CD4-positive, alpha-beta T cell (primary cell): ENCODE data around the gene CEP192. TPM values are rescaled to one million over a fixed set of nuclear protein-coding genes. Genes with fewer than 3 reads are reported as not detected.
"Not testable (repeated sequence)": the region's sequence is repeated elsewhere in the genome, so short reads cannot be mapped to it uniquely, and the experiment has no call there.

ENCODE experiments used
- ATAC-seq: fragments of 200-7000 bp; cut with Tn5 transposase; one replicate; pipeline ENCODE4 v1.10.0; 2022; ENCODE audit warnings: mild to moderate bottlenecking; ENCODE audit not compliant: poor library complexity
- CTCF ChIA-PET: fragments of 350-600 bp; sonication (Branson Sonifier 250); formaldehyde crosslinking; loops from one replicate; lab custom pipeline; 2021; ENCODE audit warnings: antibody characterized with exemption, inconsistent platforms; lab: Charles Lee
- POLR2A ChIA-PET: fragments of 350-600 bp; sonication (Branson Sonifier 250); formaldehyde crosslinking; loops from one replicate; lab custom pipeline; 2021; ENCODE audit warnings: antibody characterized with exemption, inconsistent platforms; lab: Charles Lee
- DNase-seq, 14 experiments: peaks; one replicate each; pipeline ENCODE4 v3.0.0-alpha.2; 2013 to 2020; ENCODE audit warnings: mixed read lengths in 2 of 14
- H3K27ac ChIP-seq, 2 donors: one replicate each; pipeline versions ENCODE4 v1.5.1 to v1.7.0; 2013; ENCODE audit warnings: low read length in 2 of 2, low read depth in 1 of 2, mild to moderate bottlenecking in 1 of 2
- H3K27me3 ChIP-seq, 2 experiments: 1 replicate in 1 of 2; 2 replicates in 1 of 2; pipeline versions ENCODE4 v1.6.1 to v1.7.0; 2013; ENCODE audit warnings: low read length in 2 of 2, control low read depth in 1 of 2, mild to moderate bottlenecking in 1 of 2, moderate library complexity in 1 of 2; ENCODE audit not compliant: insufficient read depth in 2 of 2, control insufficient read depth in 1 of 2
- H3K36me3 ChIP-seq: one replicate; pipeline ENCODE4 v1.6.1; 2013; ENCODE audit warnings: low read length, control low read depth; ENCODE audit not compliant: insufficient read depth
- H3K4me1 ChIP-seq: one replicate; pipeline ENCODE4 v1.6.1; 2013; ENCODE audit warnings: low read length, control low read depth; ENCODE audit not compliant: insufficient read depth
- H3K4me3 ChIP-seq: one replicate; pipeline ENCODE4 v1.5.1; 2013; ENCODE audit warnings: mild to moderate bottlenecking, low read length, moderate library complexity
- H3K9me3 ChIP-seq, 2 experiments: 1 replicate in 1 of 2; 2 replicates in 1 of 2; pipeline versions ENCODE4 v1.6.1 to v1.7.0; 2013; ENCODE audit warnings: low read length in 2 of 2, mild to moderate bottlenecking in 2 of 2, control low read depth in 1 of 2, moderate library complexity in 1 of 2; ENCODE audit not compliant: control insufficient read depth in 1 of 2, insufficient read depth in 1 of 2
- H3K27ac Mint-ChIP-seq: one replicate; pipeline ENCODE4 v1.8.0; 2020; ENCODE audit warnings: mixed read lengths
- H3K27me3 Mint-ChIP-seq: one replicate; pipeline ENCODE4 v1.8.0; 2021; ENCODE audit warnings: mixed read lengths
- H3K36me3 Mint-ChIP-seq: one replicate; pipeline ENCODE4 v1.8.0; 2021; ENCODE audit warnings: low read depth, mixed read lengths
- H3K4me1 Mint-ChIP-seq: one replicate; pipeline ENCODE4 v1.8.0; 2021; ENCODE audit warnings: low read depth, mixed read lengths
- H3K4me3 Mint-ChIP-seq: one replicate; pipeline ENCODE4 v1.8.0; 2020; ENCODE audit warnings: mild to moderate bottlenecking, mixed read lengths
- H3K9me3 Mint-ChIP-seq: one replicate; pipeline ENCODE4 v1.8.0; 2020; ENCODE audit warnings: mixed read lengths
- CTCF ChIP-seq: fragments of 200-600 bp; IDR thresholded peaks from one replicate; pipeline ENCODE4 v1.8.0; 2022; ENCODE audit warnings: antibody characterized with exemption, mild to moderate bottlenecking
- intact Hi-C, 2 experiments: fragments of 100-400 bp; cut with DNase I in 1 of 2; cut with micrococcal nuclease in 1 of 2; formaldehyde crosslinking; loops; one replicate each; pipeline versions ENCODE4 v1.15.1 to v1.9.0; 2023 to 2025; cut with DNase I, micrococcal nuclease
- total RNA-seq, 174 experiments: library from RNA in 2 of 174; stranded (reverse) in 2 of 174; gene quantifications; one replicate each; pipeline ENCODE4 v1.2.3 and lab custom pipeline; 2021 to 2026

Gene CEP192
- total RNA-seq, 2 experiments from 2014 or later: 23.4 to 25.0 TPM

- peaks cover 28% of the 10 kb centered on the region for H3K36me3 ChIP-seq
- Mint-ChIP-seq H3K4me1 (peaks cover 13% of the 10 kb centered on the region), H3K4me3 (no peak overlapping the region), H3K36me3 (peaks cover 10% of the 10 kb centered on the region), H3K9me3 (no peaks in the 10 kb centered on the region), H3K27ac (no peak overlapping the region), H3K27me3 (no peaks in the 10 kb centered on the region)
- H3K27ac ChIP-seq: no peak overlapping the region
- H3K4me1 ChIP-seq: peaks cover 36% of the 10 kb centered on the region
- CTCF ChIA-PET: no interaction called here
- intact Hi-C loops: loop anchor here in 1 of 2 experiments (10.0 kb wide), 1 partner anchor 158 kb away; no protein-coding TSS in a partner anchor
- ATAC-seq (no peak), DNase-seq (no peak)
- no peak overlapping the region for H3K4me3 ChIP-seq
- POLR2A ChIA-PET: no interaction called here
- no peaks in the 10 kb centered on the region for H3K27me3 ChIP-seq
- no peak for TF ChIP-seq CTCF
- no peaks in the 10 kb centered on the region for H3K9me3 ChIP-seq
Measured at GRCh38 chr18:12996661-12997292, 5.6 kb downstream of the CEP192 start.

- H3K27ac Mint-ChIP-seq, H3K27me3 ChIP-seq, H3K4me3 Mint-ChIP-seq, H3K27me3 Mint-ChIP-seq, CTCF ChIA-PET, H3K9me3 ChIP-seq, DNase-seq, H3K4me3 ChIP-seq, H3K9me3 Mint-ChIP-seq, H3K27ac ChIP-seq, H3K36me3 Mint-ChIP-seq, ATAC-seq: not testable (repeated sequence)
- Histone ChIP-seq H3K4me1 (peaks cover 33% of the 10 kb centered on the region), H3K36me3 (peaks cover 34% of the 10 kb centered on the region)
- intact Hi-C loops: loop anchor here in 1 of 2 experiments (10.0 kb wide), 1 partner anchor 157 kb away; no protein-coding TSS in a partner anchor
- POLR2A ChIA-PET: interaction anchor here (1.0 kb wide), 1 partner anchor 34 kb away, joined by 3 read pairs; no protein-coding TSS in a partner anchor
- peaks cover 13% of the 10 kb centered on the region for H3K4me1 Mint-ChIP-seq
Measured at GRCh38 chr18:12997330-12997729, 6.2 kb downstream of the CEP192 start.

DNA sequence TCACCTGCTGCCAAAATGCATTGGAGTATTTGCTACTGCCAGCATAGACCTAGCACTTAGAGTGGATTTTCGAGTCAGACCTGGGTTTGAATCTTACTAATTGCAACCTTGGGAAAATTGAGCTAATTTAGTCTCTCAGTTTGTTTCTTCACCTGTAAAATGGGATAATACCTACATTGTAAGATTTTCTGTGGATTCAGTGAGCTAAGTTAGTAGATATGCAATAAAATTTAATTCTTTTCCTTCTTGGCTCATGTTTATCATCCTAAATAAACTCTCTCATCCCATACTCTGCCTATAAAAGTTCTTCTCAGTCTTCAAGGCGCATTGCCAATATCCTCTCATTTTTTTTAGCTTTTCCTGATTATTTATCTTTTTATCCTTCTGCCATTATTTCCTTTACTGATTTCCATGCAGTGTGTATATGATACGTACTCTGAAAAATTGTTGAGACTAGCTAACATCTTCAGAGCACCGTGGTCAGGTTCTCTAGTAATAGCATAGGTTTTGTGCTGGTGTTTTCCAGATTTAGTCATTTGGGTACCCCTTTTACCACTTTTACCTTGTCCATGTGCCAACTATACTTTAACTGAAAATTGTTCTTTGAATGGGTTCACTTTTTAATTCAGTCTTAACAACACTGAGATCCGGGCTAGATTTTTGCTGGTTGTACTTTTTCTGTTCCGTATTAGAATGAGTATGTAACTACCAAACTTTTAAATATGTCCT, 7.3 kb downstream of the CEP192 start:
- Mint-ChIP-seq H3K36me3 (peaks cover 8% of the 10 kb centered on the region), H3K27me3 (no peaks in the 10 kb centered on the region), H3K27ac (no peak overlapping the region), H3K4me1 (peaks cover 13% of the 10 kb centered on the region), H3K9me3 (no peaks in the 10 kb centered on the region), H3K4me3 (no peak overlapping the region)
- TF ChIP-seq CTCF: no peak
- H3K36me3 ChIP-seq: peaks cover 40% of the 10 kb centered on the region
- ATAC-seq (no peak), DNase-seq (no peak)
- no peaks in the 10 kb centered on the region for H3K27me3 ChIP-seq
- H3K9me3 ChIP-seq: no peaks in the 10 kb centered on the region
- H3K4me3 ChIP-seq: no peak overlapping the region
- POLR2A ChIA-PET: interaction anchor here (0.6 to 1.5 kb wide), 4 partner anchors 10 to 275 kb away, joined by 3 to 4 read pairs (median 4); no protein-coding TSS in a partner anchor
- intact Hi-C loops: loop anchor here in 1 of 2 experiments (10.0 kb wide), 1 partner anchor 156 kb away; no protein-coding TSS in a partner anchor
- no peak overlapping the region for H3K27ac ChIP-seq
- H3K4me1 ChIP-seq: peaks cover 22% of the 10 kb centered on the region
- CTCF ChIA-PET: interaction anchor here (0.8 to 1.1 kb wide), 2 partner anchors 14 to 15 kb away, joined by 3 read pairs; no protein-coding TSS in a partner anchor
